Hematopoietic multipotent progenitor cell treated with erythropoietin and hydrocortisone succinate and interleukin-3 and kit ligand, for 4 days (in vitro differentiated cells): Measurements from ENCODE around the gene SP8.

Experiments used
- DNase-seq: peaks from one replicate; pipeline ENCODE4 v3.0.0-alpha.2; 2015

Gene SP8

DNA sequence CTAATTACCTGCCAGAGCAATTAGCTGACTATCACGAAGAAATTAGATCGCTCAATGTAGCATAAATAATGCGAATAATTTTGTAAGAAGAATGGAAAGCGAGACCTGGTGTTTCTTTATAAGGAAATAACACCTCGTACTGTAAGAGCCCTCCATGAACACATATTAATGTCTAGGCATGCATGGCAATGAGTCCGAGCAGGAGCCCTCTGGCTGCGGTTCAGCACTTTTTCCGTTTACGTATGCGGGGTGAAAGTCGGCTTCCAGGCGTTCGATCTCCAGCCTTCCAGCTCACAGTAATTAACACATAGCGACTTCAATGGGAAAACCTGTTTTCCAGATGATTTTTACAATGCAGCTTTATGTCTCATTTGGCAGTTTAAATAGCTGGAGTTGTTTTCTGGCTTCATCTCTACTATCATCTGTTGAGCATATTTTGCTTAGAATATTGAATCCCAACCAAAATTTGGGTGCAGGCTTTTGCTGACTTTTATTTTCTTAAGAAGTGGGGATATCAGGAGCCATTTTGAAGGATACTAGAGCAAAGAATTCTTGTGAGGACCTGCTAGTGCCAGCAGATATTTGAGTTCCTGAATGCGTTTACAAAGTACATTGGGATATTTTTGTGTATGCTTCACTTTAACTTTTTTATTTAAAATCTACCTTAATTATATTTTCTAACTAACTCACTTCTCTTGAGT lies 7.2 kb upstream of the SP8 start:
- DNase-seq = no peak

GRCh38 chr7:20793248-20793647 lies 6.6 kb upstream of the SP8 start:
- no peak for DNase-seq

DNA sequence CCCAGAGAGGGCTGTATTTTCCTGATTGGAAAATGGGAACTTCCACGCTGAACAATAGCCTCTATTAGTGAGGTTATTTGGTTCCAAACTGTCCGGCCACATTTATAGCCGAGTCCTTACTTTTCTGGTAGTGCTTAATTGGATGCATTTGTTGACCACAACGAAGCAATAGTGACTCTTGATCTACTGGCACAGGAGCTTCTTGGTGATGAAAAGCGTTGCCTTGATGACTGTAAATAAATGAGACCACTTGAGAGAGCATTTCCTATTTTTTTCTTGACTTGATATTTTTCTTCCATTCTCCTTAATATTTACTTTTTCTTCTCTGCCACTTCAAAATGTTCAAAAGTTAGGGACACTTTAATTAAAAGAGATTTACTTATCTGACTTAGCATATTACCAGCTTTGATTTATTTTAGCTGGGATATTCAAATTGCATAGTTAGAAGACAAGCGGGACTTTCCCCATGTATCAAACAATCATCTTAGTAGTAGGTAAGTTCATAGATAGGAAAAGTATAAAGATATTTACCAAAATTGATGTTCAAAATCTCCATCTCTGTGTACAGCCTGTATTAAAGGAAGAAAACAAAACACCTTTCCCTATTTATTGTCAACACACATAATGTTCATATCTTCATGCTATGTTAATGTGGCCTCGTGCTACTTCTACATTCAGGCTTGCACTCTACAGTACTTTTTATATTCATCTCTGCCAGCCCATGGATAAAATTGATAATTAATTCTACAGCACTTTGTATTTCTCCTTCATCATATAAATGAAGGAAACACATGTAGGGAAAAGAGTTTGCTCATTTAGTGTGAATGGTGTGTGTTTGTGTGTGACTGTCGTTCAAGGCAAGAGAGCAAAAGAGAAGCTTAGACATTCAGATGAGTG lies 5.1 kb upstream of the SP8 start:
- no peak for DNase-seq

- DNase-seq = no peak
Observed at GRCh38 chr7:20790375-20790774, 3.7 kb upstream of the SP8 start.

DNA sequence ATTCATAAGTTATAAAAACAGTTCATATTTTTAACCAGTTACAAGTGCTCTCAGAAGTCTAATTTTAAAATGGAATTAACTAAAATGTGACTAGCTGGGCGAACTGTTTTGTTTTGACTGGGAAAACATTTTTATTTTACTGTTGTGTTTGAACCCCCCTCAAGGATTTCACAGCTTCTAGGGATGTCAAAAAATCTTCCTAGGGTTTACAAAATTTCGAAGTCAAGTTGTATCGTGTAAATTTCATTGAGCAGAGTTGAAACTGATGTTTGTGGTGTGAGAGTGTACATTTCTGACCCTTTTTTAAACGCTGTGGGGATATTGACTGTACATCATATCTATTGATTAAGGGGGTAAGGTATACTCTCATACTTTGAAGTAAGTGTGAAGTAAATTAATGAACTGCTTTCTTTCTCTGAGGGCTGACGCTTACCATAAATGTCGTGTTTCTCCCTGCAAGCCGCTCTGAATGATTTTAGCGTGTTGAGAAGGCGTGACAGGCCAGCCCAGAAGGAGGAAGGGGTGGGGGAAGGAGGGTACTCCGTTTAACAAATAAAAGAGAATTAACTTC lies 1.8 kb upstream of the SP8 start:
- no peak for DNase-seq

DNA sequence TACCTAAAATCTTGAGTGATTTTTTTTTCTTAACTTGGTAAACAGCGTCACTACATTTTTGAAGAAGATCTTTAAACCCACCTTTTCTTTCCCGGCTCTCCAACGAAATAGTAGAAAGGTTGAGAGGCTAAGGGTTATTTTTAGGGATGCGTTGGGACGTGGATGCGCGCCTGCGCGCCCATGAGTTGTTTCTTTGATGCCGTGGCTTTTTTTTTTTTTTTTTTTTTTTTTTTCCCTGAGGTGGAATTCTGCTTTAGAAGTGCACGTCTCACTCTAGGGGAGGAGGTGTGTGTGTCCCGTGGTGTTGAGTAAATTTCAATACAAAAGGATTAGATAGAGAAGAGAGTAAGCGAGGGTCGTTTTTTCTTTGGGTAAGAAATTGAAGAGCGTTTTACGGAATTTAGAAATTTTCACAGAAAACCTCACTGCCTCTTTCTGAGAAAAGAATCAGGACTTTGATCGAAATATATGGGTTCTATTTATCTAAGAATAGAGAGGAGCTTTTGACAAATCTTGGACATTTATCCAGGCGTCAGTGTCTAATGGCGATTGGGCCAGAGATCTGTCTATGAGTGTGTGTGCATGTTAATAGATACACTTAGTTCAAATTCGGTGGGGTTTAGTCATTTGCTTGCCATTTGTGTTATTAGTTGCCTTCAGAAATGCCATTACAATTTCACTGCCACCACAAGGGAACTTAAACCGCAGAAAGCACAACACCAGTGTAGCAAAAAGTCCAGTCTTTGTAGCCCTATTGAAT lies 1.2 kb upstream of the SP8 start:
- no peak for DNase-seq

- no peak for DNase-seq
Observed at GRCh38 chr7:20786421-20786778, 286 bp downstream of the SP8 start.

DNA sequence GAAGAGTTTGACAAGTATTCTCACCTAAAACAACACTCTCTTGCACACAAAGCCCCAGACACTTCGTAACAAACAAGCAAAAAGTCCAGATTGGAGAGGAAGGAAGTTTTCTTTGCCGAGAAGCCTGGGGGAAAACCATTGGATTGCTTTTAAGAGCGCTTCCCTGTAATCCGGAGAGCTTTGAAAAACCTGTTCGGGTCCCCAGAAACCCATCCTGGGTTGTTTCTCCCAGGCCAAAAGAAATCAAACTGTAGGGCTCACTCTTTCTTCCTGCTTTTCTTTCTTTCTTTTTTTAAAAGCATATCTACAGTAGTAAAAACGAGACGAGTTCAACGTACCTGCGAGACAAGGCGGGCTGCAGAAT lies 655 bp downstream of the SP8 start:
- DNase-seq = no peak

GRCh38 chr7:20785157-20786048 lies 1.3 kb downstream of the SP8 start:
- no peak for DNase-seq

DNA sequence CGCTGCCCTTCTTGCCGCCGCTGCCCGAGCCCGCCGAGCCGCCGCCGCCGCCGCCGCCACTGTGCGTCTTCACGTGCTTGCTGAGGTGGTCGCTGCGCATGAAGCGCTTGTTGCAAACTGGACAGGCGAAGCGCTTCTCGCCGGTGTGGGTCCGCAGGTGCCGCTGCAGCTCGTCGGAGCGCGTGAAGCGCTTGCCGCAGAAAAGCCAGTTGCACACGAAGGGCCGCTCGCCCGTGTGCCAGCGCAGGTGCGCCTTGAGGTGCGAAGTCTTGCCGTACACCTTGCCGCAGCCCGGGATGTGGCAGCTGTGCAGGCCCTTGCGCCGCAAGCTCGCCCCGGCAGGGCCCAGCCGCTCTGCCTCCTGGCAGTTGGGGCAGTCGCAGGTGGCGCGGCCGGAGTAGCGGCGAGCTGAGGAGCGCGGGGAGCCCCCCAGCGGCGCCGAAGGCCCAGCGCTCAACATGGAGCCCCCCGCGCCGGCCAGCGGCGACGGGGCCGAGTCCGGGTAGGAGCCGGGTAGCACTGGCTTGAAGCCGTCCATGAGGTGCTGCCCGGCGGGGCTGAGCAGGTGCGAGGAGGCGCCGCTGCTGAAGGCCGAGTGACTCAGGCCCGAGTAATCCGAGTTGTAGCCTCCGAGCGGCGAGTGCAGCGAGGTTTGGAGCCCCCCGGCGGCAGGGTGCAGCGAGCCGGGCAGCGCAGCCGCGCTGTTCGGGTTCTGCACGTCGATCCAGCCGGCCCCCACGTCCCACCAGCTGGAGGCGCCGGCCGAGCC lies 2.1 kb downstream of the SP8 start:
- peak; percentile 56 for DNase-seq

GRCh38 chr7:20783700-20784387 lies 2.8 kb downstream of the SP8 start:
- peak; percentile 73 for DNase-seq

- DNase-seq = no peak
Observed at GRCh38 chr7:20783125-20783699, 3.5 kb downstream of the SP8 start.

DNA sequence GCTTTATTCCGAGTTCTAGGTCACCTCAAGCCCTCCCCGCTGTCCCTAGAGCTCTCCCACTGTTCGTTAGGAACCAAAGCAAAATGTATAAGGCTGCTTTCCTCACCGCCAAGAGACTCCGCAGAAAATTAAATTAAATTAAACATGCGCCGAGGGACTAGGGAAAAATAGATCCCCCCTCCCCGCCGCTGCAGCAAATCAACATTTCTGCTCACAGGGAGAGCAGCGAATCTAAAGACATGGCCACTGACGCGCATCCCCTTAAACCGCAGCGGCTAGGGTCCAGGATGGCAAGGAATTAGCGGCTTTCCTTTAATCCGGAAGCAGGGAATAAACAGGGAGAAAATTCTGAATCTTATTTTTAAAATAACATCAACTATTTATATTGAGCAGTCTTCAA lies 7.6 kb downstream of the SP8 start:
- DNase-seq = no peak

GRCh38 chr7:20778063-20778721 lies 8.5 kb downstream of the SP8 start:
- DNase-seq = peak; percentile 69

DNA sequence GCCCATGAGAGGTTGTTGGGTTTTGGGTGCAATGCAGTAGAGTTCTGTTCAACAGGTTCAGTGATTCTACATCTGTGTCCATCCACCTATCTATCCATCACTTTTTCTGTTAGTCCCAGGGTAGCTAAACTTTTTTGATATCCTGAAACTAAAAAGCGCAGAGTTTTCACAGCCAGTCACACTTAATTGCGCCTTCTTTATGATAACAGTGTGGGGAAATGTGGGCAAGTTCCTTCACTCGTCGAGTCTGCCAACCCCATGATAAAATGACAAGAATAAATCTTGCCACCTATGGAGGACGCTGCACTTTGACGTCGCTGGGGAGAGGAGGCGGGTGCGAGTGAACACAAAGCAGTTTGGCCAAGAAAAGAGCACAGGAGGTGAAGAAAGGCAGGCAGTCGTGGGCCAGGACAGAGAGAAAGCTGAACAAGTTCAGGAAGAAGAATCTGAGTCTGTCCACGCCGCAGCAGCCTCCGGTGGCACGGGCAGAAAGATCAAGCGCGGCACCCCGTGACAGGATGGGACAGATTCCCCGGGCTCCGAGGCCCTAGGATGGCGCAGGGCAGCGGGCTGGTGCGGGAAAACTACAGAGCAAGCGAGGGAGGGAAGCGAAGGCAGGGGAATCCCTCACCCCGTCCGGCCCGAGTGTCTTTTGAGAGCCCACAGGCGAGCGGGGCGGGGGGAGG lies 9.2 kb downstream of the SP8 start:
- no peak for DNase-seq

DNA sequence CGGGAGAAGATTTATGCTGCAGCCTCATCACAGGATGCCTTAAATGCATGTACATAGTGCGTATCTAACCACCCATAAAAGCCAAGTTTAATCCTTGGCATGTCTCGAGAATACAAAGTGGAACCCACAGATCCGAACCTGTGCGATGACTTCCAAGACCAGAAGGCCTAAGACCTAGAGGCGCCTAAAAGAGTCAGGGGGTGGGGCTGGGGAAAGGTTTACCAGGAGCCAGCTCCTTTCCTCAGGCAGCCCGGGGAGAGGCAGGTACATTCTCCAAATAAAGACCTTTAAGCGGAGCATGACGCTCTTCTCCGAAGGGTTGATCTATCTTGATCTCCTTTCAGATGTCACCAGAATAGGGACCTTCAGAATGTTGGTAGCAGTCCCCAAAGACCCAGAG lies 9.7 kb downstream of the SP8 start:
- DNase-seq = no peak

DNA sequence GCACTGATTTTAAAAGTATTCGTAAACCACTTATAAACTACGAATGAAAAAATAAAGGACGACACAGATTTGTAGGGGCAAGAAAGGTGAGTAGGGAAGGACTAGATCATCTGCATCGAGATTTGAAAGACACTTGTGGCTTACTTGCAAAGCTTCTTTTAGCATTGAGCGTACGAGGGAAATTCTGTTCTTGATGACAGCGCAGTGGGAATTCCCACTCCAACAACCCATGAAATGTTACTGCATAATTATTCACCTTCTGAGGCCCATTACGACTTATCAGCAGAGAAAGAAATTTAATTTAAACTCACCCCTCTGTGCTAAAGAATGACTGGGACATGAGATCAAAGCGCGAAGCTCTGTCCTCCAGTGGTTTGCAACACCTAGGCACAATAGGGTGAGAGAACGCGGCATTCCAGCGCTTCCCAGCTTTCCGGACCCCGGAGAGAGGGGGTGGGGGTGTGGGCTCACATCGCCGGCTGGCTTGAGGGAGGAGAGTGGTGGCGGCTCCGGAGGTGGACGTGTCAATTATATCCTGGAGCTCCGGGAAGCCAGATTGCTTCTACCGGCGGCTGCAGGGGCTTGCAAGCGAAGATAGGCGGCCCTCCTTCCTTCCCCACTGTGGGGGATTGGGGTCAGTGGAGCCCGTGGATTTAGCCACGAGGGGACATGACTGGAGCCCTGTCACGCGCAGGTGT lies 10.3 kb downstream of the SP8 start:
- no peak for DNase-seq

DNA sequence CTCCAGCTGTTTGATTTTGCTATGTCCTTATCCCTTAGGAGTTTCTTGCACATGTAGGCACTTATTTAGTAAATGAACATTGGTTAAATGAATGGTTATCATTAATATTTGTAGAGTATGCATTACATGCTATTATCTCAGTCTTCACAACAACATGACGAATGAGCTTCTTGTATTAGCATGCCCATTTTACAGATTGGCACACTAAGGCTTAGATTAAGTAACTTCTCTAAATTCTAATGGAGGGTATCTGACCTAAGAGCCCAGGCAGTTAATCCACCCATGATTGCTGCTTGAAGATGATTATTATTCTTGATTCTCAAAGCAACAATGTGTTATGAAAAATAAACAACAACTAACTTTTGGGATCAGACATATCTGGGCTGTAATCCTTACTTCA lies 32.7 kb downstream of the SP8 start:
- DNase-seq = no peak

DNA sequence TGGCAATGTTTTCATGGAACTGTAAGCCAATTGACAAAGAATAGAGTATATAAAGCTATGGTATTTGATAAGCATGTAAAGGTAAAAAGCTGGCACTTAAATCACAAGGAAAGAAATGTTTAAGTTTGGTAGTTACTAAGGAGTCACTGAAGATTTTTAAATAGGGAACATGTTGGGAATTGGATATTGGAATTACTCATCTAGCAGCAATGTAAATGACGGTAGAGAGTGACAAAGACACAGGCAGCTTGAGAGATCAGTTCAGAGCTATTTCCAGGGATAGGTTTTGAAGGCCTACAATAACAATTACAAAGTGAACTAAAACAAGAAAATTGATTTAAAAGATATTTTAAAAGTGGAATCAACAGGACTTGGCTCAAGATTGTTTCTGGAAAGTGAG lies 36.8 kb downstream of the SP8 start:
- DNase-seq = no peak
